Activated naive CD4-positive, alpha-beta T cell treated with anti-CD3 and anti-CD28 coated beads, Interleukin-2, amount 10 ng/mL, durations not matched to agents 7 days and 5 days (primary cell): ENCODE measurements around the gene ANGPT4.

Experiments
- CTCF ChIA-PET: fragments of 350-600 bp; sonication (Branson Sonifier 250); formaldehyde crosslinking; loops from one replicate; lab custom pipeline; 2021; ENCODE audit warnings: antibody characterized with exemption; lab: Charles Lee
- DNase-seq: peaks from one replicate; pipeline ENCODE4 v3.0.0-alpha.2; 2020
- H3K27ac Mint-ChIP-seq: one replicate; pipeline ENCODE4 v1.8.0; 2021; ENCODE audit warnings: mild to moderate bottlenecking, moderate library complexity, mixed read lengths
- H3K27me3 Mint-ChIP-seq: one replicate; pipeline ENCODE4 v1.8.0; 2021; ENCODE audit warnings: mild to moderate bottlenecking, mixed read lengths
- H3K36me3 Mint-ChIP-seq: one replicate; pipeline ENCODE4 v1.8.0; 2021; ENCODE audit warnings: mixed read lengths
- H3K4me1 Mint-ChIP-seq: one replicate; pipeline ENCODE4 v1.8.0; 2021; ENCODE audit warnings: mixed read lengths
- H3K4me3 Mint-ChIP-seq: one replicate; pipeline ENCODE4 v1.8.0; 2021; ENCODE audit warnings: mild to moderate bottlenecking, moderate library complexity, mixed read lengths
- H3K9me3 Mint-ChIP-seq: one replicate; pipeline ENCODE4 v1.8.0; 2021; ENCODE audit warnings: mixed read lengths

ANGPT4 gene, protein sequence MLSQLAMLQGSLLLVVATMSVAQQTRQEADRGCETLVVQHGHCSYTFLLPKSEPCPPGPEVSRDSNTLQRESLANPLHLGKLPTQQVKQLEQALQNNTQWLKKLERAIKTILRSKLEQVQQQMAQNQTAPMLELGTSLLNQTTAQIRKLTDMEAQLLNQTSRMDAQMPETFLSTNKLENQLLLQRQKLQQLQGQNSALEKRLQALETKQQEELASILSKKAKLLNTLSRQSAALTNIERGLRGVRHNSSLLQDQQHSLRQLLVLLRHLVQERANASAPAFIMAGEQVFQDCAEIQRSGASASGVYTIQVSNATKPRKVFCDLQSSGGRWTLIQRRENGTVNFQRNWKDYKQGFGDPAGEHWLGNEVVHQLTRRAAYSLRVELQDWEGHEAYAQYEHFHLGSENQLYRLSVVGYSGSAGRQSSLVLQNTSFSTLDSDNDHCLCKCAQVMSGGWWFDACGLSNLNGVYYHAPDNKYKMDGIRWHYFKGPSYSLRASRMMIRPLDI

DNA sequence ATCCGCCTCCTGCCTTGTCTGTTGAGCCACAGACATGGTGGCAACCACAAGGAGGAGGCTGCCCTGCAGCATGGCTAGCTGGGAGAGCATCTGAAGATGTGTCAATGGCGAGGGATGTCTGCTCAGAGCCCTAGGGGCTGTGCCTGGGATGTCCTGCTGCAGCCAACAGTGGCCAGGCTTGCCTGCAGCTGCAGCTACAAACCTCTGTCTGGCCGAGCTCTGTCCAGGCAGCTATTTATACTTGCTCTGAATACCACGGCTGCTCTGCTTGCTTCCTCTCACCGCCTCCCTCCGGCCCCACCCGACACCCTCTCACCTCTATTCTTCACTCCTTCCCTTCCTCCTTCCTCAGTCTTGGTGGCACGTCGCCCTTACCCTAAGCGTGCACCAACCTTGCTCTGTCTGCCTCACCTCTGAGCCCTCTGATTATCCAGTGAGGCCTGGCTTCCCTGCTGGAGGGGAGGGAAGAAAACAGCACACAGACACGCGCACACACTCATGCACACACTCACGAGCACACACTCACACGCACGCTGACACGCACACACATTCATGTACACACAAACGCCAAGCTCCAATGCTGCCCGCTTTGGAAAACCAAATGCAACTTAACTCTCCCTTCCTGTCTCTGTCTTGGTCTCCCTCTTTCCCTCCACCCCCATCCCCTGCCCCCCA is at the start of gene ANGPT4:
Gene ANGPT4 (minus strand): TSS at position 210 of the 675 bp plus-strand sequence. CDS start 120 bp downstream, at position 90.
- CTCF ChIA-PET: interaction anchor here (1.3 kb wide), 1 partner anchor 40 kb away, joined by 3 read pairs; no protein-coding TSS in a partner anchor
- H3K27ac Mint-ChIP-seq: no peak within 1 kb of the TSS
- H3K4me1 Mint-ChIP-seq: peaks cover 3% of the 10 kb centered on the region
- H3K4me3 Mint-ChIP-seq: no peak within 1 kb of the TSS
- no peaks in the 10 kb centered on the region for H3K9me3 Mint-ChIP-seq
- no peaks in the 10 kb centered on the region for H3K36me3 Mint-ChIP-seq
- no peak for DNase-seq
- H3K27me3 Mint-ChIP-seq: peaks cover 62% of the 10 kb centered on the region

DNA sequence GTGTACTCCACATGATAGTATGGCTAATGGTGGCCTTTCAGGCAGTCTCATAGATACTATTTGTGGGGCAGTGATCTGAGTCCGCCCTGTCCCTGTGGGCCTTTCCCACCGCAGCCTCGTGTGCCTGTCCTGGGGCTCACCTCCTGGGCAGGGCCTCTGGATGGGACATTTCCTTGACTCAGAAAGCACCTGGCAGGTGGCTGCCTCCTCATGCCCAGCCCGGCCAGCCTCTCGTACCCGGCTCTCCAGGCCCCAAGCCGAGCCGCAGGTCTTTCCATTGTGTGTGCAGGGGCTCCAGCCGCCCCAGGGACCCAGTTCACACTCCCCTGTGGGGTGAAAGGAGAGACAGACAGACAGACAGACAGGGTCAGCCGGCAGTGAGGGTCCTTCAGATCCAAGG is 47.7 kb upstream of the ANGPT4 start:
- H3K36me3 Mint-ChIP-seq: no peaks in the 10 kb centered on the region
- DNase-seq: no peak
- CTCF ChIA-PET: interaction anchor here (1.4 kb wide), 1 partner anchor 145 kb away, joined by 3 read pairs; no protein-coding TSS in a partner anchor
- peaks cover 28% of the 10 kb centered on the region for H3K27me3 Mint-ChIP-seq
- H3K4me1 Mint-ChIP-seq: no peaks in the 10 kb centered on the region
- H3K4me3 Mint-ChIP-seq: no peak overlapping the region
- H3K27ac Mint-ChIP-seq: no peak overlapping the region
- no peaks in the 10 kb centered on the region for H3K9me3 Mint-ChIP-seq

DNA sequence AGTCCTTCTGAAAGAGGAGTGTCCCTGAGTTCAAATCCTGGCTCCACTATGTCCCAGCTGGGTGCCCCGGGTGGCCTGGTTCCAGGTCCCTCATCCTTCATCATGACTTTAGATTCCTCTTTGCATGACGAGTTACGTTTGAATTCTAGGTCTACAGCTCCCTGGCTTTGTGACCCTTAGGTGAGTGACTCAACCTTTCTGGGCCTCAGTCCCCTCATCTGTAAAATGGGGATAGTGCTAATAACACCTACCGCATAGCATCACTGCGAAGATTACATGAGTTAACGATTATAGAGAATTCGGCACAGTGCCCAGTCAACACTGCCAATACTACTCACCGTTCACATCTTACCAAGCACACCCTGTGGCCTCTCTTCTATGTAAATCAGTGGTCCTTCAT is 46.5 kb upstream of the ANGPT4 start:
- Mint-ChIP-seq H3K9me3 (no peaks in the 10 kb centered on the region), H3K4me1 (no peaks in the 10 kb centered on the region), H3K27ac (no peak overlapping the region), H3K4me3 (no peak overlapping the region), H3K27me3 (peaks cover 29% of the 10 kb centered on the region), H3K36me3 (no peaks in the 10 kb centered on the region)
- CTCF ChIA-PET: interaction anchor here (0.6 to 1.4 kb wide), 3 partner anchors 144 to 311 kb away, joined by 3 to 5 read pairs (median 3); no protein-coding TSS in a partner anchor
- no peak for DNase-seq

DNA sequence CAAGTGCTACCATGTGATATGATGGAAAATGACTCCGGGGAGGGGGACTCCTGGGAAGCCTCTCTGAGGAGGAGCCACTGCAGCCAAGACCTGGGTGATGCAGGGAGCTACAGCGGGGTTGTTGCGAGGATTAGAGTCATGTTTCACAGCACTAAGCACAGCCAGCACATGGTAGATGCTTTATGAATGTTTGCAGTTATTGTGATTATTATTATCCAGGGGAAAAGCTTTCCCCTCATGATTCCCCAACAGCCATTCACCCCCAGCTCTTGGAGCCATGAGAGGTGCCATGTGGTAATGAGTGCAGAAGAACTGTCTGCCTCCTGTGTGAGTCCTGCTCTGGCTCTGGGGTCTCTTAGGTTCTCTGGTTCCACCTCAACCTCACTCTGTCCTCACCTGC is 46.1 kb upstream of the ANGPT4 start:
- no peak overlapping the region for H3K4me3 Mint-ChIP-seq
- H3K4me1 Mint-ChIP-seq: no peaks in the 10 kb centered on the region
- CTCF ChIA-PET: interaction anchor here (0.6 to 1.3 kb wide), 2 partner anchors 144 to 310 kb away, joined by 3 to 5 read pairs; no protein-coding TSS in a partner anchor
- peaks cover 31% of the 10 kb centered on the region for H3K27me3 Mint-ChIP-seq
- H3K27ac Mint-ChIP-seq: no peak overlapping the region
- DNase-seq: no peak
- H3K9me3 Mint-ChIP-seq: no peaks in the 10 kb centered on the region
- no peaks in the 10 kb centered on the region for H3K36me3 Mint-ChIP-seq

DNA sequence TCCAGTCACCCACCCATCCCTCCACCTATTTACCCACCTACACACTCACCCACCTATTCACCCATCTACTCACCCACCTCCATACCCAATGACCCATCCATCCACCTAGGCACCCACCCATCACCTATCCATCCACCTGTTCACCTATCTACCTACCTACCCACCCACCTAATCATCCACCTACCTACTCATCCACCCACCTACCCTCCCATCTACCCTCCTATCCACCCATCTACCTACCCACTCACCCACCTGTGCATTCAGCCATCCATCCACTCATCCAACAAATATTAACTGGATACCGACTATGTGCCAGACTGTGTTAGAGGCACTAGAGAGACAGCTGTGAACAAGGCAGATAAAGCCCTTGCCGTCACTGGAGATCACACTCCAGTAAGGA is 45.6 kb upstream of the ANGPT4 start:
- no peaks in the 10 kb centered on the region for H3K9me3 Mint-ChIP-seq
- no peak for DNase-seq
- no peaks in the 10 kb centered on the region for H3K4me1 Mint-ChIP-seq
- no peaks in the 10 kb centered on the region for H3K36me3 Mint-ChIP-seq
- H3K27me3 Mint-ChIP-seq: peaks cover 33% of the 10 kb centered on the region
- H3K27ac Mint-ChIP-seq: no peak overlapping the region
- CTCF ChIA-PET: interaction anchor here (0.9 to 1.3 kb wide), 3 partner anchors 127 to 143 kb away, joined by 3 to 5 read pairs (median 3); no protein-coding TSS in a partner anchor
- no peak overlapping the region for H3K4me3 Mint-ChIP-seq

DNA sequence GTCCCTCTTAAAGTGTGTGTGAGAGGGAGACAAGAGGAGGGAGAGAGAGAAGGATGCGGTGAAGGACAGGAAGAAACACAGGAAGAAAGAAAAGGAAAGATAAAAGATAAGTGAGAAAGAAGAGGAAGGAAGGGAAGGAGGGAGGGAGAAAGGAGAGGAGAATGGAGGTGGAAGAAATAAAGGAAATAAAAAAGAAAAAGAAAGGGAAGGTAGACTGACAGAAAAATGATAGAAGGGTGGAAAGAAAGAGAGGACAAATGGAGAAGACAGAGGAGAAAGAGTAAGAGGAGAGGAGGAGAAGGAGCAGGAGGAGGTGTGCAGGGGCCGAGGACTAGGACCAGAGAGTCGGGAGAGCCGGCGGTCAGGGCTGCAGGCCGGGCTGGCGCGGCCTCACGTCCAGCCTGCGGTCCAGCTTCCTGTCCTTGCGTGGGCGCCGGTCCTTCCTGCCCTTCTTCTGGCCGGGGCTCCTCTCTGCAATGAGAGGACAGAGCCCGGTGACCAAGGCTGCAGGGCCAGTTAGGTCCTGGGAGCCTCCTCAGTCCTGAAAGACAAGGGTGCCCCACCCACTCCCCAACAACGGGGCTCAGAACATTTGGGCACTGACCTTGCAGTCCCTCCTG is 44.0 kb upstream of the ANGPT4 start:
- Mint-ChIP-seq H3K27me3 (peaks cover 45% of the 10 kb centered on the region), H3K4me1 (no peaks in the 10 kb centered on the region), H3K27ac (no peak overlapping the region), H3K9me3 (no peaks in the 10 kb centered on the region), H3K4me3 (no peak overlapping the region), H3K36me3 (no peaks in the 10 kb centered on the region)
- CTCF ChIA-PET: interaction anchor here (9.5 kb wide), 1 partner anchor 144 kb away, joined by 206 read pairs; no protein-coding TSS in a partner anchor
- no peak for DNase-seq

DNA sequence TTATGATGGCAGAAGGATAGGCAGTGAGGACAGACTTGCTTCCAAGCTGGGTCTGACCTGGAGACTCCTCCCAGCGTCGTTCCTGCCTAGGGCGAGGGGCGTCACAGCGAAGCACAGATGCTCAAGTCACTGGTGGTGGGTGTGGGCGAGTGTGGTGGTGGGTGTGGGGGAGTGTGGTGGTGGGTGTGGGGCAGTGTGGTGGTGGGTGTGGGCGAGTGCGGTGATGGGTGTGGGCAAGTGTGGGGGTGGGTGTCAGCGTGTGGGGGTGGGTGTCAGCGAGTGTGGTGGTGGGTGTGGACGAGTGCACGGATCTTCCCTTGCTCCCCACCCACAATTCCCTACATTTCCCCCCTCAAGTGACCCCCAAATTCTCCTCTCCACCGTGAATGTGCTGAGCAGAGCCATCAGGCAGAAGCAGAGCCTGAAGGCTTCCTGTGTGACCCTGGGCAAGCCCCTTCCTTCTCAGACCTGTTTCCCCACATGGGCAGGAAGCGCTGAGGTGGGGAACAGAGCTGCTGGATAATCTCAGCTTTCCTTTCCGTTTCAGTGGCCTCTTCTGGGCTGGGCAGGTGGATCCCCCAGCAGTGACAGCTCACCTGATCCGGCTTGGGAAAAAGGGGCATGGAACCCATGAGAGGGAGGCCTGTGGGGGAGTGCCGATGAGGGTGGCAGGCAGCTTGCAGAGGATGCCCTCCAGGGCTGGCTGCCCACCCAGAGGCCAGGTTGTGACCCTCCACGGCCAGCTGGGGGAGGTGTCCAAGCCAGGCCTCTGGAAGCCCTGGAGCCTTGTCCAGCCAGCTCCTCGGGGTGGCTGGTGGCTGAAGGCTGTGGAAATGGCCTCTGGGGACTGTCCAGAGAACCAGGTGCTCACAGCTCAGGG is 43.0 kb upstream of the ANGPT4 start:
- DNase-seq: no peak
- Mint-ChIP-seq H3K27ac (no peak overlapping the region), H3K4me1 (no peaks in the 10 kb centered on the region), H3K27me3 (peaks cover 53% of the 10 kb centered on the region), H3K4me3 (no peak overlapping the region), H3K36me3 (no peaks in the 10 kb centered on the region), H3K9me3 (no peaks in the 10 kb centered on the region)
- CTCF ChIA-PET: interaction anchor here (0.6 to 9.5 kb wide), 2 partner anchors 143 to 157 kb away, joined by 3 to 206 read pairs; no protein-coding TSS in a partner anchor

DNA sequence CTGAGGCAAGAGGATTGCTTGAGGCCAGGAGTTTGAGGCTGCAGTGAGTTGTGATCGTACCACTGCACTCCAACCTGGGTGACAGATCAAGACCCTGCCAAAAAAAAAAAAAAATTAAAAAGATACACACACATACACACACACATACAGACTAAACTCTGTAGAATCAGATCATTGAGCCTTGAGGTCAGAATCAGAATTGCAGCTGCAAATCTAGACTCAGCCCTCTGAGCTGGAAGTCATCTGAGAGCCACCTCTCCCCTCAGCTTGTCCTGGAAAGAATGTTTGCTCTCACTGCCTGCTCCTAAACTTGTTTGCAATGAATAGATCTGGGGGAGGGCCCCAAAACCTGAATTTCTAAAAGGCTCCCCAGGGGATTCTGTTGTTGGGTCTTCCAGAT is 41.4 kb upstream of the ANGPT4 start:
- H3K27me3 Mint-ChIP-seq: peaks cover 60% of the 10 kb centered on the region
- no peak overlapping the region for H3K4me3 Mint-ChIP-seq
- no peak for DNase-seq
- H3K9me3 Mint-ChIP-seq: no peaks in the 10 kb centered on the region
- no peaks in the 10 kb centered on the region for H3K36me3 Mint-ChIP-seq
- no peak overlapping the region for H3K27ac Mint-ChIP-seq
- CTCF ChIA-PET: interaction anchor here (0.7 to 9.5 kb wide), 14 partner anchors 10 to 290 kb away, joined by 3 to 206 read pairs (median 3); no protein-coding TSS in a partner anchor
- H3K4me1 Mint-ChIP-seq: no peaks in the 10 kb centered on the region

DNA sequence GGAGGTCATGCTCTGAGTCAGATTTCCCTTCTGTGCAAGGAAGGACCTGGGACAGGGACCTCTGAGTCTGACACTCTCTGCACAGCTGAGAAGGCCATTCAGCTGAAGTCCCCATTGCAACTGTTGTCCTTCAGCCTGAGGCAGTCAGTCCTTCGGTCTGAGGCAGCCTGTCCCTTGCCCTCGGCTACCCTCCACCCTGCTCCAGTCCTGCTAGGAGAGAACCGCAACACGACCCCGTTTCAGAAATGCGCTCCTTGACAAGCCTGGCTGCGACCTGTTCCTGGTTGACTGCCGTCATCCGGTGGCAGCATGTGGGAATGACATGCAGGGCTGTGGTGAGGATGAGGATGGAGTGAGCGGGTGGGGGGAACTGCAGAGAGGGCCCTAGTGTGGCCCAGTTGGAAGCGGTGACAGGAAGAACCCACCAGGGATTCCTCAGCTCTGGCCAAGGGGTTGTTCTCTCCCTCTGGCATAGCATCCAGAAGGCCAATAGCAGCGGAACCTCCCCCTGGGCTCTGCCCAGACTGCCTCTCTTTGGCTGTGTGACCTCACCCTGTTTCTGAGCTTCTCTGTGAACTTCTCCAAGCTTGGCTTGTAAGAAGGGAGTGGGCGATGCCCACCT is 40.3 kb upstream of the ANGPT4 start:
- Mint-ChIP-seq H3K27ac (no peak overlapping the region), H3K9me3 (no peaks in the 10 kb centered on the region), H3K4me3 (no peak overlapping the region), H3K27me3 (peaks cover 69% of the 10 kb centered on the region), H3K36me3 (no peaks in the 10 kb centered on the region), H3K4me1 (no peaks in the 10 kb centered on the region)
- peak; percentile 80 for DNase-seq
- CTCF ChIA-PET: interaction anchor here (0.6 to 9.5 kb wide), 39 partner anchors 10 to 547 kb away, joined by 3 to 206 read pairs (median 4); no protein-coding TSS in a partner anchor

DNA sequence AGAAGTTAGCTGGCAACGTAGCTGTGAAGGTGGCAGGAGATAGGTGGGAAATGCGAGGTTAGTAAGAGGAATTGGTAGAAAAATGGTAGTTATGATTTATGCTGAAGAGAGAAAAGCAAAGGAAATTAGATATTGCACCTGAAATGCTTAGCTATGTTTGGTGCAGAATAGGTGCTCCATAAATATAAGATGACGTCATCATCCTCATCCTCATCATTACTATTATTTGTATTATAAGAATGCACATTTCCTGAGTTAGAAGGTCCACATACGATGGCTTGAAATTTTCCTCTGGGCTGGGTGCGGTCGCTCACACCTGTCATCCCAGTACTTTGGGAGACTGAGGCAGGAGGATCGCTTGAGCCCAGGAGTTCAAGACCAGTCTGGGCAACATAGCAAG is 39.5 kb upstream of the ANGPT4 start:
- Mint-ChIP-seq H3K27ac (no peak overlapping the region), H3K4me3 (no peak overlapping the region), H3K9me3 (no peaks in the 10 kb centered on the region), H3K36me3 (no peaks in the 10 kb centered on the region), H3K27me3 (peaks cover 69% of the 10 kb centered on the region), H3K4me1 (no peaks in the 10 kb centered on the region)
- DNase-seq: no peak
- CTCF ChIA-PET: interaction anchor here (0.6 to 9.5 kb wide), 35 partner anchors 9 to 548 kb away, joined by 3 to 206 read pairs (median 4); no protein-coding TSS in a partner anchor

DNA sequence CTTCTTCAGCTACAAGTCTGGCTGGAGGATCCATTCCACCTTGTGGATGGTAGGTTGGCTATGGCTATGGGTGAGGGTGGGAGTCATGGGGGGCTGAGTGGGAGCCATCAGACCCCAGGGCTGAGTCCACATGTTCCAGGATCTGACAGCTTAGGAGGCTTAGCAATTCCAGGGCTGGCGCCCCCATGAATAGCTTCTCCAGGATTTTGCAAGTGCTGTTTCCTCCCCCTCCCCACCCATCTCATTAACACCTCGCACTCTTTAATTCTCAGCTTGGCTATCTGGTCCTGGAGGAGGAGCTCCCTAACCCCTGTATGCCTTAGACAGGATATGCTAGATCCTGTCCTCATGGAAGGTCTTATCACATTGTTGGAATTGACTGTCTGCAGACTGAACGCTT is 39.0 kb upstream of the ANGPT4 start:
- Mint-ChIP-seq H3K4me1 (no peaks in the 10 kb centered on the region), H3K36me3 (no peaks in the 10 kb centered on the region), H3K27ac (no peak overlapping the region), H3K9me3 (no peaks in the 10 kb centered on the region), H3K4me3 (no peak overlapping the region), H3K27me3 (peaks cover 68% of the 10 kb centered on the region)
- CTCF ChIA-PET: interaction anchor here (0.7 to 9.5 kb wide), 13 partner anchors 13 to 257 kb away, joined by 3 to 206 read pairs (median 4); no protein-coding TSS in a partner anchor
- no peak for DNase-seq

DNA sequence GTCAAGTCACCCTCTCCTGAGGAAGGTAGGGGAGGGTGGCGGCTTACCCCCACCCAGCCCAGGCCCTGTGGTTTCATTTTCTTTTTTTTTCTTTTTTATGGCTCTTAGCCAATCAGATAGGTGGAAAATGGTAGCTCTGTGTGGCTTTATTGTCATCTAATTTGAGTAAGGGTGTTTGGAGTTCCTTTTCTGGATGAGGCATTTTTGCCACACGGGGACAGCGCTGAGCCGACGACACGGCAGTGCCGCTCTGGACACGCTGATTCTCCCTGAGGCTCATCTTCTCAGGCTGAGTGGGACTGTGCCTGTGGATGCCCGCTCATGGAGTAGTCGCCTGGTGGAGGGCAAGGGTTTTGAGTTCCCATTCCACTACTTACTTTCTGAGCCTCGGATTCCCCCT is 37.6 kb upstream of the ANGPT4 start:
- H3K27me3 Mint-ChIP-seq: peaks cover 69% of the 10 kb centered on the region
- H3K27ac Mint-ChIP-seq: no peak overlapping the region
- CTCF ChIA-PET: interaction anchor here (9.5 kb wide), 1 partner anchor 138 kb away, joined by 206 read pairs; no protein-coding TSS in a partner anchor
- H3K9me3 Mint-ChIP-seq: no peaks in the 10 kb centered on the region
- H3K4me1 Mint-ChIP-seq: no peaks in the 10 kb centered on the region
- DNase-seq: peak; percentile 22
- H3K4me3 Mint-ChIP-seq: no peak overlapping the region
- no peaks in the 10 kb centered on the region for H3K36me3 Mint-ChIP-seq
